HepG2 (cell line): Measurements from ENCODE around the gene AQP6. TPM values are rescaled to one million over a fixed set of nuclear protein-coding genes. Genes with fewer than 3 reads are reported as not detected.

Source experiments
- ATAC-seq: fragments of 200-7000 bp; cut with Tn5 transposase; 3 replicates; pipeline ENCODE4 v1.9.1; 2020; ENCODE audit warnings: mild to moderate bottlenecking, moderate library complexity
- BruUV-seq: library from RNA; stranded (reverse); fragments of 400-500 nt; replicated peaks from 2 replicates; lab custom pipeline; 2021; lab: Mats Ljungman, UMichigan
- CTCF ChIA-PET: fragments of 300-600 bp; formaldehyde crosslinking; extraction: SDS; loops from one replicate; lab custom pipeline; 2021; ENCODE audit warnings: low total read pairs, inconsistent platforms, low intra/inter-chr PET ratio; lab: Yijun Ruan, JAX
- POLR2A ChIA-PET: fragments of 350-600 bp; sonication (Branson Sonifier 250); formaldehyde crosslinking; loops from one replicate; lab custom pipeline; 2020; ENCODE audit warnings: antibody characterized with exemption, inconsistent platforms; lab: Yijun Ruan, JAX
- DNase-seq: peaks from one replicate; pipeline ENCODE4 v3.0.0-alpha.2; 2015; ENCODE audit warnings: low spot score
- FAIRE-seq: peaks from 3 replicates; lab custom pipeline; 2011; peaks lifted over from hg19 to GRCh38; lab: Jason Lieb, UNC
- H2AFZ ChIP-seq: one replicate; pipeline ENCODE4 v1.6.1; 2011; ENCODE audit warnings: low read length, inconsistent platforms
- H3K27ac ChIP-seq: fragments of 300-600 bp; 3 replicates; pipeline ENCODE4 v1.8.0; 2011; ENCODE audit warnings: mixed run types, mild to moderate bottlenecking, mixed read lengths, low read length, inconsistent platforms; ENCODE audit not compliant: insufficient read depth; ENCODE audit errors: extremely low read length
- H3K27me3 ChIP-seq, 2 experiments: fragments of 200-600 bp in 1 of 2; 2 replicates in 1 of 2; 3 replicates in 1 of 2; pipeline versions ENCODE4 v1.6.0 to v1.8.0; 2011; ENCODE audit warnings: low read length in 2 of 2, mild to moderate bottlenecking in 2 of 2, moderate library complexity in 2 of 2, inconsistent platforms in 1 of 2; ENCODE audit not compliant: insufficient read depth in 2 of 2, control insufficient read depth in 1 of 2
- H3K36me3 ChIP-seq, 2 experiments: fragments of 200-600 bp in 1 of 2; replicated peaks in 1 of 2; 2 replicates in 1 of 2; 3 replicates in 1 of 2; pipeline versions ENCODE4 v1.5.1 to v1.8.0; 2011; ENCODE audit warnings: low read length in 2 of 2, inconsistent platforms in 1 of 2; ENCODE audit not compliant: insufficient read depth in 2 of 2, control insufficient read depth in 1 of 2
- H3K4me1 ChIP-seq: 2 replicates; pipeline ENCODE4 v1.5.1; 2012; ENCODE audit warnings: low read length, inconsistent platforms; ENCODE audit not compliant: insufficient read depth
- H3K4me2 ChIP-seq: 2 replicates; pipeline ENCODE4 v1.6.0; 2011; ENCODE audit warnings: low read depth, low read length, inconsistent platforms
- H3K4me3 ChIP-seq, 3 experiments: fragments of 200-600 bp in 1 of 3; sonication (generic), shearing (Covaris generic) in 1 of 3; replicated peaks in 1 of 3; 2 replicates each; pipeline ENCODE4 v1.5.1; 2011 to 2016; ENCODE audit warnings: low read length in 3 of 3, inconsistent platforms in 2 of 3, low read depth in 2 of 3, mild to moderate bottlenecking in 2 of 3, control low read depth in 1 of 3, mixed read lengths in 1 of 3; ENCODE audit not compliant: insufficient read depth in 1 of 3
- H3K79me2 ChIP-seq: one replicate; pipeline ENCODE4 v1.6.1; 2011; ENCODE audit warnings: low read length, inconsistent platforms; ENCODE audit not compliant: insufficient read depth
- H3K9ac ChIP-seq: 2 replicates; pipeline ENCODE4 v1.6.0; 2011; ENCODE audit warnings: mild to moderate bottlenecking, low read depth, low read length, inconsistent platforms; ENCODE audit not compliant: insufficient read depth
- H3K9me3 ChIP-seq: 2 replicates; pipeline ENCODE4 v1.5.1; 2012; ENCODE audit warnings: mild to moderate bottlenecking, low read length
- H4K20me1 ChIP-seq: 2 replicates; pipeline ENCODE4 v1.6.0; 2011; ENCODE audit warnings: inconsistent platforms, mild to moderate bottlenecking, low read length, moderate library complexity; ENCODE audit not compliant: insufficient read depth
- GATAD1 ChIP-seq: IDR thresholded peaks from 2 replicates; pipeline ENCODE4 v1.6.1; 2016; ENCODE audit warnings: missing genetic modification reagents, missing compliant biosample characterization
- HIVEP1 ChIP-seq: sonication (generic); formaldehyde crosslinking; IDR thresholded peaks from 2 replicates; pipeline ENCODE4 v1.4.0; 2020; ENCODE audit warnings: mild to moderate bottlenecking, missing genetic modification reagents
- KLF11 ChIP-seq: IDR thresholded peaks from 2 replicates; pipeline ENCODE4 v1.6.1; 2016; ENCODE audit warnings: missing compliant biosample characterization
- ZFAT ChIP-seq: sonication (generic); formaldehyde crosslinking; conservative IDR thresholded peaks from 2 replicates; pipeline ENCODE4 v1.8.1; 2023; ENCODE audit warnings: missing genetic modification reagents, inconsistent platforms
- ZNF264 ChIP-seq: sonication (generic); formaldehyde crosslinking; IDR thresholded peaks from 2 replicates; pipeline ENCODE4 v1.4.0; 2020; ENCODE audit warnings: missing genetic modification reagents
- ZNF619 ChIP-seq: sonication (generic); formaldehyde crosslinking; IDR thresholded peaks from 2 replicates; pipeline ENCODE4 v1.4.0; 2020; ENCODE audit warnings: mild to moderate bottlenecking, missing genetic modification reagents
- ZNF720 ChIP-seq: sonication (generic); formaldehyde crosslinking; IDR thresholded peaks from 2 replicates; pipeline ENCODE4 v1.4.0; 2020; ENCODE audit warnings: missing genetic modification reagents
- WGBS: methylation state at CpG from one replicate; pipeline ENCODE4 v1.1.6; 2017; ENCODE audit warnings: low lambda C conversion rate; 5-methylcytosine and 5-hydroxymethylcytosine counted together
- in situ Hi-C: cut with HindIII; loops from 2 replicates; pipeline ENCODE4 v1.10.0; 2017; ENCODE audit warnings: low pct_unique_long_range_greater_than_20kb; ENCODE audit not compliant: extremely low pct_ligation_motif_present
- intact Hi-C: fragments of 100-400 bp; cut with micrococcal nuclease; formaldehyde crosslinking; loops from one replicate; pipeline ENCODE4 v1.10.0; 2022; ENCODE audit not compliant: unreplicated experiment
- polyA plus RNA-seq, 8 experiments: library from polyadenylated mRNA; depleted of rRNA in 3 of 8; stranded (reverse) in 7 of 8; unstranded in 1 of 8; fragments of >200 nt; fragmentation: Illumina TruSeq in 4 of 8; extraction: Trizol in 4 of 8; gene quantifications; 2 replicates each; pipeline versions ENCODE4 v1.2.1 to v1.2.3, GENCODE V29; 2011 to 2016; ENCODE audit warnings: low read depth in 4 of 8, missing spikeins in 1 of 8, mixed read lengths in 1 of 8; ENCODE audit not compliant: insufficient read depth in 1 of 8
- total RNA-seq, 5 experiments: library from RNA; depleted of rRNA; stranded (reverse); fragments of >200 nt; fragmentation: Illumina TruSeq; extraction: Trizol; gene quantifications; 2 replicates each; pipeline ENCODE4 v1.2.3, GENCODE V29; 2016; ENCODE audit warnings: low read depth in 1 of 5
- TF ChIP-seq, protein P1 (sequence below): sonication (generic); formaldehyde crosslinking; IDR thresholded peaks from 2 replicates; pipeline ENCODE4 v1.4.0; 2020; ENCODE audit warnings: missing genetic modification reagents
- TF ChIP-seq, protein P2 (sequence below): sonication (generic); formaldehyde crosslinking; IDR thresholded peaks from 2 replicates; pipeline ENCODE4 v1.5.1; 2020; ENCODE audit warnings: mild to moderate bottlenecking, missing genetic modification reagents, moderate library complexity
- TF ChIP-seq, protein P3 (sequence below): fragments of 450-650 bp; IDR thresholded peaks from 2 replicates; pipeline ENCODE4 v1.6.1; 2017
- TF ChIP-seq, protein P4 (sequence below): sonication (generic); formaldehyde crosslinking; IDR thresholded peaks from 2 replicates; pipeline ENCODE4 v1.5.1; 2020; ENCODE audit warnings: missing genetic modification reagents, mild to moderate bottlenecking, borderline replicate concordance
- TF ChIP-seq, protein P5 (sequence below): sonication (generic); formaldehyde crosslinking; IDR thresholded peaks from 2 replicates; pipeline ENCODE4 v1.4.0; 2020; ENCODE audit warnings: mild to moderate bottlenecking, low read depth, missing genetic modification reagents

Gene AQP6
- total and polyA plus RNA-seq, 2 of the 13 experiments (the other 11 are each of a cell fraction or from before 2014, with no cell fraction given), result 0.32 to 1.3 TPM

DNA sequence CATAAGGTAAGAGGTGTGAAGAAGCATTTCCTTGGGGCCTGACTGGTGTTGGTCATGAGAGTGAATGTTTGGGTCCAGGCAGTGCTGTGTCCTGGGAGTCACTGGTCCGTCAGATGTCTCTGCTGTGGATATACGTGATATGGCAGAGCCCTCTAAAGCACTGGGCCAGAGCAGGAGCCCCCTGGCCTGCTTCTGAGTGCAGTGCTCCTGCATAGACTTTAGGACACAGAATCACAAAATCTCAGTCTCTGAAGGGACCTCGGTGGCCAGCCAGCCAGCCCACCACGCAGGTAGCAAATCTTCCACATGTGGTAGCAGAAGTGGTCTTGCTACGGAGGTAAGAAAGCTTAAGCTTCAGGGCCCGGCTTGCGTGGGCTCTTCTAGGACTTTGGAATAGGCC lies 40.7 kb upstream of the AQP6 start:
- DNase-seq, result no peak
- no peak for ATAC-seq
- no peak for FAIRE-seq
- Histone ChIP-seq H3K4me3 (no peak overlapping the region), H3K9me3 (no peaks in the 10 kb centered on the region), H2AFZ (no peak overlapping the region), H3K9ac (no peak overlapping the region), H4K20me1 (no peaks in the 10 kb centered on the region), H3K27me3 (peaks cover 0 to 4% of the 10 kb centered on the region in 2 experiments; a peak in 1 of 5 replicates), H3K36me3 (no peaks in the 10 kb centered on the region), H3K27ac (no peak overlapping the region), H3K79me2 (no peaks in the 10 kb centered on the region), H3K4me1 (no peaks in the 10 kb centered on the region), H3K4me2 (no peak overlapping the region)
- TF ChIP-seq, protein P1, sequence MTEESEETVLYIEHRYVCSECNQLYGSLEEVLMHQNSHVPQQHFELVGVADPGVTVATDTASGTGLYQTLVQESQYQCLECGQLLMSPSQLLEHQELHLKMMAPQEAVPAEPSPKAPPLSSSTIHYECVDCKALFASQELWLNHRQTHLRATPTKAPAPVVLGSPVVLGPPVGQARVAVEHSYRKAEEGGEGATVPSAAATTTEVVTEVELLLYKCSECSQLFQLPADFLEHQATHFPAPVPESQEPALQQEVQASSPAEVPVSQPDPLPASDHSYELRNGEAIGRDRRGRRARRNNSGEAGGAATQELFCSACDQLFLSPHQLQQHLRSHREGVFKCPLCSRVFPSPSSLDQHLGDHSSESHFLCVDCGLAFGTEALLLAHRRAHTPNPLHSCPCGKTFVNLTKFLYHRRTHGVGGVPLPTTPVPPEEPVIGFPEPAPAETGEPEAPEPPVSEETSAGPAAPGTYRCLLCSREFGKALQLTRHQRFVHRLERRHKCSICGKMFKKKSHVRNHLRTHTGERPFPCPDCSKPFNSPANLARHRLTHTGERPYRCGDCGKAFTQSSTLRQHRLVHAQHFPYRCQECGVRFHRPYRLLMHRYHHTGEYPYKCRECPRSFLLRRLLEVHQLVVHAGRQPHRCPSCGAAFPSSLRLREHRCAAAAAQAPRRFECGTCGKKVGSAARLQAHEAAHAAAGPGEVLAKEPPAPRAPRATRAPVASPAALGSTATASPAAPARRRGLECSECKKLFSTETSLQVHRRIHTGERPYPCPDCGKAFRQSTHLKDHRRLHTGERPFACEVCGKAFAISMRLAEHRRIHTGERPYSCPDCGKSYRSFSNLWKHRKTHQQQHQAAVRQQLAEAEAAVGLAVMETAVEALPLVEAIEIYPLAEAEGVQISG (CRISPR knock-in tag), result no peak
- TF ChIP-seq ZNF720, result no peak
- TF ChIP-seq, protein P2, sequence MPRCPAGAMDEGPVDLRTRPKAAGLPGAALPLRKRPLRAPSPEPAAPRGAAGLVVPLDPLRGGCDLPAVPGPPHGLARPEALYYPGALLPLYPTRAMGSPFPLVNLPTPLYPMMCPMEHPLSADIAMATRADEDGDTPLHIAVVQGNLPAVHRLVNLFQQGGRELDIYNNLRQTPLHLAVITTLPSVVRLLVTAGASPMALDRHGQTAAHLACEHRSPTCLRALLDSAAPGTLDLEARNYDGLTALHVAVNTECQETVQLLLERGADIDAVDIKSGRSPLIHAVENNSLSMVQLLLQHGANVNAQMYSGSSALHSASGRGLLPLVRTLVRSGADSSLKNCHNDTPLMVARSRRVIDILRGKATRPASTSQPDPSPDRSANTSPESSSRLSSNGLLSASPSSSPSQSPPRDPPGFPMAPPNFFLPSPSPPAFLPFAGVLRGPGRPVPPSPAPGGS, result no peak
- TF ChIP-seq, protein P3, sequence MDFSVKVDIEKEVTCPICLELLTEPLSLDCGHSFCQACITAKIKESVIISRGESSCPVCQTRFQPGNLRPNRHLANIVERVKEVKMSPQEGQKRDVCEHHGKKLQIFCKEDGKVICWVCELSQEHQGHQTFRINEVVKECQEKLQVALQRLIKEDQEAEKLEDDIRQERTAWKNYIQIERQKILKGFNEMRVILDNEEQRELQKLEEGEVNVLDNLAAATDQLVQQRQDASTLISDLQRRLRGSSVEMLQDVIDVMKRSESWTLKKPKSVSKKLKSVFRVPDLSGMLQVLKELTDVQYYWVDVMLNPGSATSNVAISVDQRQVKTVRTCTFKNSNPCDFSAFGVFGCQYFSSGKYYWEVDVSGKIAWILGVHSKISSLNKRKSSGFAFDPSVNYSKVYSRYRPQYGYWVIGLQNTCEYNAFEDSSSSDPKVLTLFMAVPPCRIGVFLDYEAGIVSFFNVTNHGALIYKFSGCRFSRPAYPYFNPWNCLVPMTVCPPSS, result no peak
- no peak for TF ChIP-seq ZFAT (CRISPR knock-in tag)
- TF ChIP-seq ZNF619, result no peak
- TF ChIP-seq ZNF264 (CRISPR knock-in tag), result no peak
- TF ChIP-seq, protein P4, sequence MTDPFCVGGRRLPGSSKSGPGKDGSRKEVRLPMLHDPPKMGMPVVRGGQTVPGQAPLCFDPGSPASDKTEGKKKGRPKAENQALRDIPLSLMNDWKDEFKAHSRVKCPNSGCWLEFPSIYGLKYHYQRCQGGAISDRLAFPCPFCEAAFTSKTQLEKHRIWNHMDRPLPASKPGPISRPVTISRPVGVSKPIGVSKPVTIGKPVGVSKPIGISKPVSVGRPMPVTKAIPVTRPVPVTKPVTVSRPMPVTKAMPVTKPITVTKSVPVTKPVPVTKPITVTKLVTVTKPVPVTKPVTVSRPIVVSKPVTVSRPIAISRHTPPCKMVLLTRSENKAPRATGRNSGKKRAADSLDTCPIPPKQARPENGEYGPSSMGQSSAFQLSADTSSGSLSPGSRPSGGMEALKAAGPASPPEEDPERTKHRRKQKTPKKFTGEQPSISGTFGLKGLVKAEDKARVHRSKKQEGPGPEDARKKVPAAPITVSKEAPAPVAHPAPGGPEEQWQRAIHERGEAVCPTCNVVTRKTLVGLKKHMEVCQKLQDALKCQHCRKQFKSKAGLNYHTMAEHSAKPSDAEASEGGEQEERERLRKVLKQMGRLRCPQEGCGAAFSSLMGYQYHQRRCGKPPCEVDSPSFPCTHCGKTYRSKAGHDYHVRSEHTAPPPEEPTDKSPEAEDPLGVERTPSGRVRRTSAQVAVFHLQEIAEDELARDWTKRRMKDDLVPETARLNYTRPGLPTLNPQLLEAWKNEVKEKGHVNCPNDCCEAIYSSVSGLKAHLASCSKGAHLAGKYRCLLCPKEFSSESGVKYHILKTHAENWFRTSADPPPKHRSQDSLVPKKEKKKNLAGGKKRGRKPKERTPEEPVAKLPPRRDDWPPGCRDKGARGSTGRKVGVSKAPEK (CRISPR knock-in tag), result no peak
- no peak for TF ChIP-seq HIVEP1 (CRISPR knock-in tag)
- TF ChIP-seq KLF11 (CRISPR knock-in tag), result no peak
- no peak for TF ChIP-seq GATAD1 (CRISPR knock-in tag)
- TF ChIP-seq, protein P5, sequence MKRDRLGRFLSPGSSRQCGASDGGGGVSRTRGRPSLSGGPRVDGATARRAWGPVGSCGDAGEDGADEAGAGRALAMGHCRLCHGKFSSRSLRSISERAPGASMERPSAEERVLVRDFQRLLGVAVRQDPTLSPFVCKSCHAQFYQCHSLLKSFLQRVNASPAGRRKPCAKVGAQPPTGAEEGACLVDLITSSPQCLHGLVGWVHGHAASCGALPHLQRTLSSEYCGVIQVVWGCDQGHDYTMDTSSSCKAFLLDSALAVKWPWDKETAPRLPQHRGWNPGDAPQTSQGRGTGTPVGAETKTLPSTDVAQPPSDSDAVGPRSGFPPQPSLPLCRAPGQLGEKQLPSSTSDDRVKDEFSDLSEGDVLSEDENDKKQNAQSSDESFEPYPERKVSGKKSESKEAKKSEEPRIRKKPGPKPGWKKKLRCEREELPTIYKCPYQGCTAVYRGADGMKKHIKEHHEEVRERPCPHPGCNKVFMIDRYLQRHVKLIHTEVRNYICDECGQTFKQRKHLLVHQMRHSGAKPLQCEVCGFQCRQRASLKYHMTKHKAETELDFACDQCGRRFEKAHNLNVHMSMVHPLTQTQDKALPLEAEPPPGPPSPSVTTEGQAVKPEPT, result no peak
- ChIA-PET POLR2A (no interaction called here), CTCF (no interaction called here)
- in situ Hi-C loops (no loop called here), intact Hi-C loops (no loop called here)
- BruUV-seq, result no TSS peak
- 47% methylated on average over 5 of the region's 7 CpGs for WGBS
